Endothelial cell of umbilical vein (primary cell): ENCODE data around the gene UBAC1. TPM values are rescaled to one million over a fixed set of nuclear protein-coding genes. Genes with fewer than 3 reads are reported as not detected.

Source experiments
- BruUV-seq: library from RNA; stranded (reverse); fragments of 400-500 nt; replicated peaks from 2 replicates; lab custom pipeline; 2021; lab: Mats Ljungman, UMichigan
- CTCF ChIA-PET: fragments of 300-600, 350-600 bp; sonication (Branson Sonifier 250); formaldehyde crosslinking; loops from one replicate; lab custom pipeline; 2021; ENCODE audit warnings: antibody characterized with exemption, inconsistent platforms; lab: Charles Lee
- POLR2A ChIA-PET: fragments of 300-600, 350-600 bp; sonication (Branson Sonifier 250); formaldehyde crosslinking; loops from one replicate; lab custom pipeline; 2021; ENCODE audit warnings: antibody characterized with exemption, inconsistent platforms; lab: Charles Lee
- DNase-seq: peaks from one replicate; pipeline ENCODE4 v3.0.0-alpha.2; 2011; ENCODE audit warnings: low read depth, low spot score
- FAIRE-seq: peaks from 2 replicates; lab custom pipeline; 2011; peaks lifted over from hg19 to GRCh38; lab: Jason Lieb, UNC
- H2AFZ ChIP-seq: 2 replicates; pipeline ENCODE4 v1.6.0; 2012; ENCODE audit warnings: low read depth, low read length, control low read depth, inconsistent platforms
- H3K27ac ChIP-seq: 2 replicates; pipeline ENCODE4 v1.5.1; 2011; ENCODE audit warnings: low read depth, mild to moderate bottlenecking, control low read depth, low read length, moderate library complexity; ENCODE audit not compliant: insufficient read depth
- H3K27me3 ChIP-seq, 2 experiments: 2 replicates each; pipeline versions ENCODE4 v1.6.0 to v1.6.1; 2011; ENCODE audit warnings: low read length in 2 of 2, mixed read lengths in 1 of 2; ENCODE audit not compliant: control insufficient read depth in 2 of 2, insufficient read depth in 2 of 2
- H3K36me3 ChIP-seq, 2 experiments: 2 replicates in 1 of 2; 3 replicates in 1 of 2; pipeline ENCODE4 v1.5.1; 2011; ENCODE audit warnings: low read length in 2 of 2, mild to moderate bottlenecking in 1 of 2, moderate library complexity in 1 of 2; ENCODE audit not compliant: control insufficient read depth in 2 of 2, insufficient read depth in 2 of 2; ENCODE audit errors: extremely low read depth in 1 of 2
- H3K4me1 ChIP-seq: 3 replicates; pipeline ENCODE4 v1.5.1; 2011; ENCODE audit warnings: mild to moderate bottlenecking, low read length; ENCODE audit not compliant: control insufficient read depth, insufficient read depth; ENCODE audit errors: extremely low read depth
- H3K4me2 ChIP-seq: 2 replicates; pipeline ENCODE4 v1.6.1; 2011; ENCODE audit warnings: low read length, control low read depth, mixed read lengths; ENCODE audit not compliant: insufficient read depth
- H3K4me3 ChIP-seq, 3 experiments: fragments of 200-600 bp in 1 of 3; sonication (generic), shearing (Covaris generic) in 1 of 3; replicated peaks in 1 of 3; 2 replicates each; pipeline ENCODE4 v1.5.1; 2011 to 2016; ENCODE audit warnings: control low read depth in 3 of 3, low read length in 3 of 3, mild to moderate bottlenecking in 2 of 3, inconsistent platforms in 1 of 3, low read depth in 1 of 3, moderate library complexity in 1 of 3; ENCODE audit not compliant: insufficient read depth in 1 of 3
- H3K79me2 ChIP-seq: 2 replicates; pipeline ENCODE4 v1.6.0; 2012; ENCODE audit warnings: low read length, inconsistent platforms; ENCODE audit not compliant: control insufficient read depth, insufficient read depth
- H3K9ac ChIP-seq: replicated peaks from 2 replicates; pipeline ENCODE3; 2011; ENCODE audit warnings: low read length, control low read depth; ENCODE audit not compliant: insufficient read depth; ENCODE audit errors: extremely low read depth
- H3K9me1 ChIP-seq: replicated peaks from 3 replicates; pipeline ENCODE4 v1.6.0; 2011; ENCODE audit warnings: mild to moderate bottlenecking, low read length; ENCODE audit not compliant: control insufficient read depth, insufficient read depth; ENCODE audit errors: extremely low read depth
- H3K9me3 ChIP-seq: replicated peaks from 2 replicates; pipeline ENCODE4 v1.5.1; 2012; ENCODE audit warnings: low read length, inconsistent platforms; ENCODE audit not compliant: control insufficient read depth, insufficient read depth
- H4K20me1 ChIP-seq: replicated peaks from 2 replicates; pipeline ENCODE3; 2011; ENCODE audit warnings: mild to moderate bottlenecking, low read length; ENCODE audit not compliant: control insufficient read depth, insufficient read depth; ENCODE audit errors: extremely low read depth
- EZH2 ChIP-seq: IDR thresholded peaks from 2 replicates; pipeline ENCODE4 v1.6.1; 2012; ENCODE audit warnings: borderline replicate concordance, low read depth, mild to moderate bottlenecking, moderate library complexity, low read length, inconsistent platforms; ENCODE audit not compliant: severe bottlenecking
- FOS ChIP-seq: IDR thresholded peaks from 2 replicates; pipeline ENCODE4 v1.6.1; 2011; ENCODE audit warnings: mild to moderate bottlenecking, low read length, moderate library complexity, borderline replicate concordance; ENCODE audit not compliant: insufficient read depth
- GATA2 ChIP-seq: IDR thresholded peaks from 2 replicates; pipeline ENCODE4 v1.7.0; 2011; ENCODE audit warnings: low read depth, mild to moderate bottlenecking, moderate library complexity, mixed read lengths, low read length; ENCODE audit not compliant: insufficient read length, insufficient read depth
- JUN ChIP-seq: IDR thresholded peaks from 2 replicates; pipeline ENCODE4 v1.6.1; 2011; ENCODE audit warnings: borderline replicate concordance, low read depth; ENCODE audit not compliant: insufficient read length, insufficient read depth
- MYC ChIP-seq: IDR thresholded peaks from one replicate; pipeline ENCODE4 v1.6.1; 2011; ENCODE audit warnings: mild to moderate bottlenecking, low read depth, low read length
- POLR2A ChIP-seq: IDR thresholded peaks from 2 replicates; pipeline ENCODE4 v1.6.1; 2012; ENCODE audit warnings: low read depth, mild to moderate bottlenecking, control low read depth, low read length
- POLR2AphosphoS5 ChIP-seq: IDR thresholded peaks from 2 replicates; pipeline ENCODE4 v1.6.1; 2012; ENCODE audit warnings: low read depth, mild to moderate bottlenecking, control low read depth, low read length, moderate library complexity; ENCODE audit not compliant: insufficient read depth
- dilution Hi-C: fragments of 300-500 bp; cut with MboI; formaldehyde crosslinking; loops from one replicate; pipeline ENCODE4 v1.15.0; 2019; ENCODE audit warnings: low sequenced_read_pairs; ENCODE audit not compliant: extremely low pct_ligation_motif_present
- intact Hi-C: fragments of 100-400 bp; cut with micrococcal nuclease; formaldehyde crosslinking; loops from one replicate; pipeline ENCODE4 v1.10.0; 2022
- polyA plus RNA-seq, 4 experiments: library from polyadenylated mRNA; depleted of rRNA in 3 of 4; stranded (reverse) in 3 of 4; unstranded in 1 of 4; fragments of >200 nt; gene quantifications; 2 replicates each; pipeline versions ENCODE4 v1.2.1 to v1.2.3, GENCODE V29; 2011 to 2012; ENCODE audit warnings: missing spikeins in 1 of 4
- total RNA-seq: library from RNA; stranded (reverse); gene quantifications from 2 replicates; pipeline ENCODE4 v1.2.3, GENCODE V29; 2021
- TF ChIP-seq, protein P1 (sequence below): IDR thresholded peaks from 2 replicates; pipeline ENCODE4 v1.6.1; 2011; ENCODE audit not compliant: insufficient read depth, insufficient read length
- TF ChIP-seq, protein P2 (sequence below), 2 donors: IDR thresholded peaks; 1 replicate in 1 of 2; 2 replicates in 1 of 2; pipeline ENCODE4 v1.5.1; 2011; ENCODE audit warnings: low read length in 2 of 2, mild to moderate bottlenecking in 2 of 2, moderate library complexity in 2 of 2, control low read depth in 1 of 2, inconsistent platforms in 1 of 2, low read depth in 1 of 2; ENCODE audit not compliant: insufficient read depth in 1 of 2; ENCODE audit errors: extremely low read depth in 1 of 2

The UBAC1 gene
- total and polyA plus RNA-seq, 2 donors (not counting 3 experiments of a cell fraction or from before 2014, with no cell fraction given), result 39.5 to 56.7 TPM

DNA sequence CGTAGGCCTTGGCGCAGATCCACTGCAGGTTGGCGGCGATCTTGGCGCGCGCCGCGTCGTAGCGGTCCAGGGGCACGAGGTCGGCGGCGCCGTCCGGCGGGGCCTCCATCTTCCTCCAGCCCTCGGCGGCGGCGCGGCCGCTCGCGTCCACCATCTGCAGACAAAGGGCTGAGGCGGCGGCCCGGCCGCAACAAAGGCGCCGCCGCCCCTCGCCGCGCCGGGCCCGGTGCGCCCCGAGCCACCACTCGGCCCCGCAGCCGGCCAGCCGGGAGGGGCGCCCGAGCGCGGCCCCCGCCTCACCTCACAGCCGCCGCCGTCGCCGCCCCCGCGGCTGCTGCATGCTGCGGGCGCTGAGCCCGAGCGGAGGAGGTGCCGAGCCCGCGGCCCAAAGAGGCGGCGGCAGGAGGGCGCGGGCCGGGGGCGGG is 54.2 kb downstream of the UBAC1 start:
- Histone ChIP-seq H3K4me2 (no peak overlapping the region), H3K9me3 (no peaks in the 10 kb centered on the region)
- intact Hi-C loops, result loop anchor here (1.0 to 2.0 kb wide), 3 partner anchors 54 to 212 kb away; partner anchors contain the start of genes TMEM250 and UBAC1

More for the DNA sequence above, 54.2 kb downstream of the UBAC1 start:
- ChIA-PET POLR2A (interaction anchor here (0.7 kb wide), 1 partner anchor 24 kb away, joined by 3 read pairs; no protein-coding TSS in a partner anchor), CTCF (interaction anchor here (1.7 kb wide), 1 partner anchor 43 kb away, joined by 8 read pairs; no protein-coding TSS in a partner anchor)
- H3K4me1 ChIP-seq, result peaks cover 36% of the 10 kb centered on the region
- no TSS peak for BruUV-seq
- TF ChIP-seq GATA2, result no peak
- TF ChIP-seq FOS, result no peak
- TF ChIP-seq, protein P1, sequence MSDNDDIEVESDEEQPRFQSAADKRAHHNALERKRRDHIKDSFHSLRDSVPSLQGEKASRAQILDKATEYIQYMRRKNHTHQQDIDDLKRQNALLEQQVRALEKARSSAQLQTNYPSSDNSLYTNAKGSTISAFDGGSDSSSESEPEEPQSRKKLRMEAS, result no peak
- TF ChIP-seq, protein P2, sequence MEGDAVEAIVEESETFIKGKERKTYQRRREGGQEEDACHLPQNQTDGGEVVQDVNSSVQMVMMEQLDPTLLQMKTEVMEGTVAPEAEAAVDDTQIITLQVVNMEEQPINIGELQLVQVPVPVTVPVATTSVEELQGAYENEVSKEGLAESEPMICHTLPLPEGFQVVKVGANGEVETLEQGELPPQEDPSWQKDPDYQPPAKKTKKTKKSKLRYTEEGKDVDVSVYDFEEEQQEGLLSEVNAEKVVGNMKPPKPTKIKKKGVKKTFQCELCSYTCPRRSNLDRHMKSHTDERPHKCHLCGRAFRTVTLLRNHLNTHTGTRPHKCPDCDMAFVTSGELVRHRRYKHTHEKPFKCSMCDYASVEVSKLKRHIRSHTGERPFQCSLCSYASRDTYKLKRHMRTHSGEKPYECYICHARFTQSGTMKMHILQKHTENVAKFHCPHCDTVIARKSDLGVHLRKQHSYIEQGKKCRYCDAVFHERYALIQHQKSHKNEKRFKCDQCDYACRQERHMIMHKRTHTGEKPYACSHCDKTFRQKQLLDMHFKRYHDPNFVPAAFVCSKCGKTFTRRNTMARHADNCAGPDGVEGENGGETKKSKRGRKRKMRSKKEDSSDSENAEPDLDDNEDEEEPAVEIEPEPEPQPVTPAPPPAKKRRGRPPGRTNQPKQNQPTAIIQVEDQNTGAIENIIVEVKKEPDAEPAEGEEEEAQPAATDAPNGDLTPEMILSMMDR (IDR thresholded peaks at IDR 0.05; ENCODE audit: extremely low read depth in 1 of 2, insufficient read depth in 1 of 2, low read depth in 1 of 2, low read length in 2 of 2), result no peak
- no peak for TF ChIP-seq JUN
- TF ChIP-seq POLR2AphosphoS5, result no peak
- TF ChIP-seq POLR2A, result no peak
- TF ChIP-seq MYC, result no peak
- no peak for TF ChIP-seq EZH2
- H2AFZ ChIP-seq, result no peak overlapping the region
- DNase-seq (no peak), FAIRE-seq (no peak)
- peak overlapping the region; percentile 26 for H3K27ac ChIP-seq
- peaks cover 80% of the 10 kb centered on the region for H3K79me2 ChIP-seq
- no peaks in the 10 kb centered on the region for H3K27me3 ChIP-seq
- H3K4me3 ChIP-seq, result peak overlapping the region in 2 of 3 experiments; percentile 45 to 73
- no peak overlapping the region for H3K9ac ChIP-seq
- H3K9me1 ChIP-seq, result no peaks in the 10 kb centered on the region
- no peaks in the 10 kb centered on the region for H4K20me1 ChIP-seq
- dilution Hi-C loops, result no loop called here
- peaks cover 2 to 3% of the 10 kb centered on the region in 2 experiments for H3K36me3 ChIP-seq
